Mucosa of descending colon (tissue), 3 donors: Measurements from ENCODE around the gene SMAD1. TPM values are rescaled to one million over a fixed set of nuclear protein-coding genes. Genes with fewer than 3 reads are reported as not detected.

ENCODE experiments used
- ATAC-seq: fragments of 200-7000 bp; cut with Tn5 transposase; one replicate; pipeline ENCODE4 v1.9.1; 2020; ENCODE audit warnings: mild to moderate bottlenecking, moderate library complexity
- DNase-seq, 3 donors: peaks; one replicate each; pipeline ENCODE4 v3.0.0-alpha.2; 2020
- H3K36me3 ChIP-seq: fragments of 200-600 bp; one replicate; pipeline ENCODE4 v1.8.0; 2021; ENCODE audit warnings: low read depth, mild to moderate bottlenecking
- H3K4me1 ChIP-seq: fragments of 200-600 bp; one replicate; pipeline ENCODE4 v1.8.0; 2021; ENCODE audit warnings: low read depth, mild to moderate bottlenecking
- H3K4me3 ChIP-seq: fragments of 200-600 bp; one replicate; pipeline ENCODE4 v1.8.0; 2021; ENCODE audit warnings: mild to moderate bottlenecking
- H3K9me3 ChIP-seq: fragments of 200-600 bp; one replicate; pipeline ENCODE4 v1.8.0; 2021; ENCODE audit warnings: mild to moderate bottlenecking
- intact Hi-C, 2 donors: fragments of 100-400 bp; cut with DNase I in 1 of 2; cut with micrococcal nuclease in 1 of 2; formaldehyde crosslinking; loops; one replicate each; pipeline versions ENCODE4 v1.11.0 to v1.11.1; 2022; cut with DNase I, micrococcal nuclease
- total RNA-seq, 3 donors: library from RNA; stranded (reverse); fragmentation: NEBNext Ultra II Directional in 2 of 3; extraction: Animal tissue kit (Norgen Biotek cat#: 25700) in 2 of 3; gene quantifications; one replicate each; pipeline versions ENCODE4 v1.2.1 to v1.2.4, GENCODE V29; 2021 to 2023
- TF ChIP-seq, protein P1 (sequence below): fragments of 200-600 bp; IDR thresholded peaks from one replicate; pipeline ENCODE4 v1.8.0; 2022; ENCODE audit warnings: antibody characterized with exemption, mild to moderate bottlenecking
- donor health status: DM: no; HTN: no; CAD: no; lungs with moderate emphysema.
- donor health status: DM: no; HTN: no; CAD: no.
- donor health status: DM: no; HTN: yes; CAD: no.

Gene SMAD1
- total RNA-seq, 3 donors from 2014 or later, result 34.9 to 47.4 (median 39.3) TPM

DNA sequence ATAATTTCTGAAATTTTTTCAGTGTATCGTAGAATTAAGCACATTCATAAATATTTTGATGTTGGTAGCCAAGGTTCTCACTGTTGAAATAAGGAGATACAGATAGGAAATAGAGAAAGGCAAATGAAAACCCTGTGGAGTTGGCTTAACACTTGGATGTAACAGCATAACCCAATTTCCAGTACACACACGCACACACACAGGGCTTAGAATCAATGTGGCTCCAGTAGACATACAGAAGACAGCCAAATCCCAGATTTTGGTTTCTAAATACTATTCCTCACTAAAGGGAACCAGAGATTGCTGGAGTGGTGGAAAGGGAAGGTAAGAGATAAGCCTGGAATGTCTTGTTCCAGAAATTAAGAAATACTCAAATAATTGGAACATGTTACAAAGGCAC, 54.4 kb downstream of the SMAD1 start:
- intact Hi-C loops, result no loop called here
- TF ChIP-seq, protein P1, sequence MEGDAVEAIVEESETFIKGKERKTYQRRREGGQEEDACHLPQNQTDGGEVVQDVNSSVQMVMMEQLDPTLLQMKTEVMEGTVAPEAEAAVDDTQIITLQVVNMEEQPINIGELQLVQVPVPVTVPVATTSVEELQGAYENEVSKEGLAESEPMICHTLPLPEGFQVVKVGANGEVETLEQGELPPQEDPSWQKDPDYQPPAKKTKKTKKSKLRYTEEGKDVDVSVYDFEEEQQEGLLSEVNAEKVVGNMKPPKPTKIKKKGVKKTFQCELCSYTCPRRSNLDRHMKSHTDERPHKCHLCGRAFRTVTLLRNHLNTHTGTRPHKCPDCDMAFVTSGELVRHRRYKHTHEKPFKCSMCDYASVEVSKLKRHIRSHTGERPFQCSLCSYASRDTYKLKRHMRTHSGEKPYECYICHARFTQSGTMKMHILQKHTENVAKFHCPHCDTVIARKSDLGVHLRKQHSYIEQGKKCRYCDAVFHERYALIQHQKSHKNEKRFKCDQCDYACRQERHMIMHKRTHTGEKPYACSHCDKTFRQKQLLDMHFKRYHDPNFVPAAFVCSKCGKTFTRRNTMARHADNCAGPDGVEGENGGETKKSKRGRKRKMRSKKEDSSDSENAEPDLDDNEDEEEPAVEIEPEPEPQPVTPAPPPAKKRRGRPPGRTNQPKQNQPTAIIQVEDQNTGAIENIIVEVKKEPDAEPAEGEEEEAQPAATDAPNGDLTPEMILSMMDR, result no peak
- H3K36me3 ChIP-seq, result no peaks in the 10 kb centered on the region
- DNase-seq, result no peak
- no peaks in the 10 kb centered on the region for H3K4me1 ChIP-seq
- ATAC-seq, result no peak
- no peaks in the 10 kb centered on the region for H3K9me3 ChIP-seq
- no peak overlapping the region for H3K4me3 ChIP-seq

DNA sequence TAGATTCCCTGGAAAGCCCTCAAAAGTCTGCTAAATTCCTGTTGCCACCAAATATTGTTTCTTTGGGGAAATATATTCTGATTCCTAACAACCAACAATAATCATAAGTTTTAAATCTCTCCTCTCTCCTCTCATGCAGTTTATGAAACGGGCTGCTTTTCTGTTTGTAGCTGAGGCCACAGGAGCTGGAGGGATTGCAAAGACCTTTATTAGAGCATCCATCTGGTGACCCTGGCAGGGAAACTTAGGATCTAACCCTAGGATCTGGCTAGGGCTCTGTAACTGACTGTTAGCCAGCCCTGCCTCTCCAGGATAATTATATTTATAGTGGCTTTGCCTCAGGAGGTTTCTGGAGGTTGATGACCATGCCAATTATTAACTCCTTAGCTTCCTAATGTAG, 56.9 kb downstream of the SMAD1 start:
- TF ChIP-seq, protein P1, result no peak
- Histone ChIP-seq H3K4me1 (no peaks in the 10 kb centered on the region), H3K36me3 (no peaks in the 10 kb centered on the region), H3K9me3 (no peaks in the 10 kb centered on the region), H3K4me3 (no peak overlapping the region)
- no peak for ATAC-seq
- no peak for DNase-seq
- intact Hi-C loops, result no loop called here

DNA sequence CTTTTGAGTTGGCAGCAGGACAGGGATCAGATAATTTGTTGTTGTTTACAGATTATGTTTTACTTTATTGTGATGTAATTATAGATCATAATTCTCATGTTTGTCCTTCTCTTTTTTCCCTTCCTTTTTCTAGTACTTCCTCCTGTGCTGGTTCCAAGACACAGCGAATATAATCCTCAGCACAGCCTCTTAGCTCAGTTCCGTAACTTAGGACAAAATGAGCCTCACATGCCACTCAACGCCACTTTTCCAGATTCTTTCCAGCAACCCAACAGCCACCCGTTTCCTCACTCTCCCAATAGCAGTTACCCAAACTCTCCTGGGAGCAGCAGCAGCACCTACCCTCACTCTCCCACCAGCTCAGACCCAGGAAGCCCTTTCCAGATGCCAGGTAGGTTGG, 58.0 kb downstream of the SMAD1 start:
- no peaks in the 10 kb centered on the region for H3K4me1 ChIP-seq
- TF ChIP-seq, protein P1, result no peak
- no peaks in the 10 kb centered on the region for H3K9me3 ChIP-seq
- H3K36me3 ChIP-seq, result no peaks in the 10 kb centered on the region
- intact Hi-C loops, result loop anchor here in 1 of 2 donors (10.0 kb wide), 1 partner anchor 55 kb away; the partner anchor contains the start of gene SMAD1
- ATAC-seq (no peak), DNase-seq (no peak)
- no peak overlapping the region for H3K4me3 ChIP-seq

DNA sequence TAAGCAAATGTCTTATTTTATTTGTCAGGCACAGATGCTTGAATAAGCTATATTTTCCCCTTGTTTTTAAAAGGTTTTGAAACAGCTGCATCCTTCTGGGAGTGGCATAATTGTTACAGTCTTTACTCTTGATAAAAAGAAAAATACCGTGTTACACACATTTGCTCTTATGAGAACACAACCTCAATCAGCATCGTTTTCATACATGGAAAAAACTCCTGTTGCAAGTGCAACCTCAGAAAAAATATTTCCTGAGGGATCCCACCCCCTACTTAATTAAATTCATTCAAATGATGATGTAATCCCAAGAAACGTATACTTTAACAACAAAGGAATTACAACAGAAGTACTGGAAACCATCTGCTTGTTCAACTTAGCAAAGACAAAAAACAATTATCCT, 58.6 kb downstream of the SMAD1 start:
- no peak for ATAC-seq
- intact Hi-C loops, result loop anchor here in 1 of 2 donors (10.0 kb wide), 1 partner anchor 55 kb away; the partner anchor contains the start of gene SMAD1
- Histone ChIP-seq H3K36me3 (no peaks in the 10 kb centered on the region), H3K9me3 (no peaks in the 10 kb centered on the region), H3K4me1 (peaks cover 2% of the 10 kb centered on the region), H3K4me3 (no peak overlapping the region)
- no peak for DNase-seq
- TF ChIP-seq, protein P1, result no peak

DNA sequence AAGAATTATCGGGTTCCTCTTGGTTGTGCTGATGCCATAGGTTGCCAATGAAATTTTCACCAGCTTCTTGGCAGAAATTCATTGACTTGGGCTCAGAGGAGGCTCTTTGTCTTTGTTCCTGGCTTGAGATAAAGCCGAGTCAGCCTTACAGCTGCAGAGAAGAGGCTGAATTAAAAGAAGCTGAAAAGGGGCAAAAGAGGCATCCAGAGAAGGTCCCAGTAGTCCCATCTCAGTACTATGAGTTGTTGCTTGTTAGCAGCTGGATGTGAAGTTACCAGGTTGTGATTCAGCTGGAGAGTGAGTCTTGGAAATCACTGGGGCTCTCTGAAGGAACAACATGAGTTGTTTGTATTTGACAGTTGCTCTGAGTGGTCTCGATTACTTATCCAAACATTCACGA, 59.7 kb downstream of the SMAD1 start:
- H3K36me3 ChIP-seq, result no peaks in the 10 kb centered on the region
- intact Hi-C loops, result loop anchor here in 1 of 2 donors (10.0 kb wide), 1 partner anchor 57 kb away; the partner anchor contains the start of gene SMAD1

More for the DNA sequence above, 59.7 kb downstream of the SMAD1 start:
- H3K9me3 ChIP-seq, result no peaks in the 10 kb centered on the region
- H3K4me1 ChIP-seq, result peaks cover 14% of the 10 kb centered on the region
- TF ChIP-seq, protein P1, result no peak
- DNase-seq, result no peak
- no peak for ATAC-seq
- H3K4me3 ChIP-seq, result no peak overlapping the region
